OCI-LY1 (cell line): ENCODE results near the gene RAB10.

Experiments used
- EZH2 ChIP-seq: fragments of 200-600 bp; sonication (generic), shearing (Covaris generic); IDR thresholded peaks from 2 replicates; pipeline ENCODE4 v1.8.0; 2017; ENCODE audit warnings: borderline replicate concordance, mixed run types, mild to moderate bottlenecking, antibody characterized with exemption, low read length, moderate library complexity, mixed read lengths
- TF ChIP-seq, protein P1 (sequence below): fragments of 200-600 bp; sonication (generic), shearing (Covaris generic); IDR thresholded peaks from 2 replicates; pipeline ENCODE4 v1.5.1; 2017; ENCODE audit warnings: mild to moderate bottlenecking, antibody characterized with exemption, low read length, moderate library complexity, mixed read lengths

DNA sequence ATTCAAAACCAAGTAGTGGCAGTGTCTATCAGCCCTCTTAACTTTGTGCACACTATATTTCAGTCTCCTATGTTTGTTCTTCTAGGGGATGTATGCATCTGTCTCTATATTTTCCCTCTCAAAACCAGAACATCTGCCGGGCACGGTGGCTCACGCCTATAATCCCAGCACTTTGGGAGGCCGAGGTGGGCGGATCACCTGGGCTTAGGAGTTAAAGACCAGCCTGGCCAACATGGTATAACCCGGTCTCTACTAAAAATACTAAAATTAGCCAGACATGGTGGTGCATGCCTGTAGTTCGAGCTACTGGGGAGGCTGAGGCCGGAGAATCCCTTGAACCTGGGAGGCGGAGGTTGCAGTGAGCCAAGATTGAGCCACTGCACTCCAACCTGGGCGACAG is 129.1 kb downstream of the RAB10 start:
- TF ChIP-seq, protein P1, sequence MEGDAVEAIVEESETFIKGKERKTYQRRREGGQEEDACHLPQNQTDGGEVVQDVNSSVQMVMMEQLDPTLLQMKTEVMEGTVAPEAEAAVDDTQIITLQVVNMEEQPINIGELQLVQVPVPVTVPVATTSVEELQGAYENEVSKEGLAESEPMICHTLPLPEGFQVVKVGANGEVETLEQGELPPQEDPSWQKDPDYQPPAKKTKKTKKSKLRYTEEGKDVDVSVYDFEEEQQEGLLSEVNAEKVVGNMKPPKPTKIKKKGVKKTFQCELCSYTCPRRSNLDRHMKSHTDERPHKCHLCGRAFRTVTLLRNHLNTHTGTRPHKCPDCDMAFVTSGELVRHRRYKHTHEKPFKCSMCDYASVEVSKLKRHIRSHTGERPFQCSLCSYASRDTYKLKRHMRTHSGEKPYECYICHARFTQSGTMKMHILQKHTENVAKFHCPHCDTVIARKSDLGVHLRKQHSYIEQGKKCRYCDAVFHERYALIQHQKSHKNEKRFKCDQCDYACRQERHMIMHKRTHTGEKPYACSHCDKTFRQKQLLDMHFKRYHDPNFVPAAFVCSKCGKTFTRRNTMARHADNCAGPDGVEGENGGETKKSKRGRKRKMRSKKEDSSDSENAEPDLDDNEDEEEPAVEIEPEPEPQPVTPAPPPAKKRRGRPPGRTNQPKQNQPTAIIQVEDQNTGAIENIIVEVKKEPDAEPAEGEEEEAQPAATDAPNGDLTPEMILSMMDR, result no peak
- no peak for TF ChIP-seq EZH2
